ENCODE results near the gene THRB. TPM values are rescaled to one million over a fixed set of nuclear protein-coding genes. Genes with fewer than 3 reads are reported as not detected.
A peak's percentile ranks its signal among the peaks of the same experiment; 100 is the strongest.

The THRB gene
- total and polyA plus RNA-seq, 8 donors: 10.1 to 18.6 (median 15.1) TPM

GRCh38 chr3:24220859-24221657 is 273.6 kb downstream of the THRB start:
- no peak overlapping the region for H3K4me3 ChIP-seq
- DNase-seq (peak in 1 of 4 donors; percentile 48), ATAC-seq (peak; percentile 63)
- peaks cover 0 to 11% of the 10 kb centered on the region in 2 donors for H3K4me1 ChIP-seq
- no peak for TF ChIP-seq CTCF (IDR thresholded peaks at IDR 0.05)
- no peak overlapping the region for H3K27ac ChIP-seq
- no peaks in the 10 kb centered on the region for H3K36me3 ChIP-seq
- no peaks in the 10 kb centered on the region for H3K9me3 ChIP-seq
- intact Hi-C loops (cut with DNase I): no loop called here
- no peaks in the 10 kb centered on the region for H3K27me3 ChIP-seq

GRCh38 chr3:24215502-24215901 is 279.1 kb downstream of the THRB start:
- no peaks in the 10 kb centered on the region for H3K4me1 ChIP-seq
- intact Hi-C loops (cut with DNase I): no loop called here
- no peak overlapping the region for H3K27ac ChIP-seq

GRCh38 chr3:24211381-24211780 is 283.3 kb downstream of the THRB start:
- H3K27ac ChIP-seq: no peak overlapping the region
- DNase-seq (no peak), ATAC-seq (no peak)
- H3K36me3 ChIP-seq: no peaks in the 10 kb centered on the region
- H3K4me1 ChIP-seq: no peaks in the 10 kb centered on the region
- no peak for TF ChIP-seq CTCF (IDR thresholded peaks at IDR 0.05)
- H3K27me3 ChIP-seq: no peaks in the 10 kb centered on the region
- intact Hi-C loops (cut with DNase I): no loop called here
- no peaks in the 10 kb centered on the region for H3K9me3 ChIP-seq
- no peak overlapping the region for H3K4me3 ChIP-seq

More at GRCh38 chr3:24215502-24215901, 279.1 kb downstream of the THRB start:
- no peak for TF ChIP-seq CTCF (IDR thresholded peaks at IDR 0.05)
- H3K36me3 ChIP-seq: no peaks in the 10 kb centered on the region
- H3K4me3 ChIP-seq: no peak overlapping the region
- ATAC-seq (no peak), DNase-seq (no peak)
- H3K9me3 ChIP-seq: no peaks in the 10 kb centered on the region
- H3K27me3 ChIP-seq: no peaks in the 10 kb centered on the region

DNA sequence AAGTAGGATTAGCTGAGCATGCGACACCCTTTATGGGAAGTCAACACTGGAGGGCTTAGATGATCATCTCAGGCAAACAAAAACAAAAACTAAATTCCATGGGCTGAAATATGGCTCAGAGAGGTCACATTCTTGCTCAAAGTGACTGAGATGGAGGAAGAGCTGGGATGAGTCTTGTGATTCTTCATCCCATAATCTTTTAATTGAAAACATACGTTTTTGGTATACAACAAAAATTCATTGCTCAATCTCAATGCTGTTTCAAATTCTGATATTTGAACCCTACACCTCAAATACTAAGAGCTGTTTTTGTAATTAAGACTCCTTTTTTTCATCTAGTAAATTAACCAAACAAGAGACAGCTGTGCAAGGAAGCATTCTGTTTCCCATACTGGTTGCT is 292.6 kb downstream of the THRB start:
- no peak for ATAC-seq
- no peak overlapping the region for H3K4me3 ChIP-seq
- TF ChIP-seq CTCF (IDR thresholded peaks at IDR 0.05): no peak
- no peak overlapping the region for H3K27ac ChIP-seq
- no peaks in the 10 kb centered on the region for H3K4me1 ChIP-seq
- intact Hi-C loops (cut with DNase I): no loop called here
- no peak for DNase-seq
- peaks cover 0 to 5% of the 10 kb centered on the region in 2 donors for H3K9me3 ChIP-seq
- no peaks in the 10 kb centered on the region for H3K36me3 ChIP-seq
- H3K27me3 ChIP-seq: no peaks in the 10 kb centered on the region

DNA sequence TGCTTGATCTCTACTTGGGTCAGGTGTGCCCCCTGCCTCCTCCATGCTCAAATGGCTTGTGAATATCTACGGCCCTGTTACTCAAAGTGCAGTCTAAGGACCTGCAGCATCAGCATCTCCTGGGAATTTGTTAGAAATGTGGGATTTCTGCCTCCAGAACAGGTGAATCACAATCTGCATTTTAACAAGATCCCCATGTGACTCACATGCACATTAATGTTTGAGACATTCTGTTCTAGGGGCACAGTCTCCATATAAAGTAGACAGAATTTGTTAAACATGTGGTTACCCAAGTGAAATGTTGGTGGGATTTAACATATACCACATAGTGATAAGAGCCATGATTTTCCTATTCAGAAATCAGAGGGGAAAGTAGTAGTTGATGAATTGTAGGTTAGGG is 293.3 kb downstream of the THRB start:
- TF ChIP-seq CTCF (IDR thresholded peaks at IDR 0.05): no peak
- Histone ChIP-seq H3K27ac (no peak overlapping the region), H3K4me1 (no peaks in the 10 kb centered on the region), H3K9me3 (peaks cover 0 to 5% of the 10 kb centered on the region in 2 donors), H3K36me3 (no peaks in the 10 kb centered on the region), H3K27me3 (no peaks in the 10 kb centered on the region), H3K4me3 (no peak overlapping the region)
- intact Hi-C loops (cut with DNase I): no loop called here
- ATAC-seq (no peak), DNase-seq (no peak)

All from left lung (tissue), 10 donors.